ENCODE results near the gene DUSP15.

The DUSP15 gene

GRCh38 chr20:31894980-31895675, 24.8 kb upstream of the DUSP15 start:
- peak in 7 of 14 donors; percentile 7 to 35 (median 21) for DNase-seq

- peak in 1 of 14 donors; percentile 8 for DNase-seq
Observed at GRCh38 chr20:31890646-31891045, 20.3 kb upstream of the DUSP15 start.

- DNase-seq: no peak
Observed at GRCh38 chr20:31883829-31884228, 13.5 kb upstream of the DUSP15 start.

- DNase-seq: no peak
Observed at GRCh38 chr20:31881945-31882344, 11.6 kb upstream of the DUSP15 start.

- peak; percentile 49 to 95 (median 87) for DNase-seq
Observed at GRCh38 chr20:31879143-31879987, 9.0 kb upstream of the DUSP15 start.

GRCh38 chr20:31877684-31878083, 7.4 kb upstream of the DUSP15 start:
- DNase-seq: no peak

- DNase-seq: no peak
Observed at GRCh38 chr20:31875671-31876070, 5.3 kb upstream of the DUSP15 start.

GRCh38 chr20:31872406-31872805, 2.1 kb upstream of the DUSP15 start:
- DNase-seq: no peak

GRCh38 chr20:31871618-31871954, 1.3 kb upstream of the DUSP15 start:
- no peak for DNase-seq

GRCh38 chr20:31870726-31871617, 645 bp upstream of the DUSP15 start:
- peak in 3 of 14 donors; percentile 37 to 62 (median 44) for DNase-seq

- no peak for DNase-seq
Observed at GRCh38 chr20:31869673-31869941, 720 bp downstream of the DUSP15 start.

- DNase-seq: peak in 1 of 14 donors; percentile 28
Observed at GRCh38 chr20:31868853-31869672, 1.3 kb downstream of the DUSP15 start.

- DNase-seq: no peak
Observed at GRCh38 chr20:31866221-31866620, 4.1 kb downstream of the DUSP15 start.

GRCh38 chr20:31864521-31865400, 5.6 kb downstream of the DUSP15 start:
- DNase-seq: no peak

- no peak for DNase-seq
Observed at GRCh38 chr20:31863296-31864085, 6.8 kb downstream of the DUSP15 start.

- DNase-seq: no peak
Observed at GRCh38 chr20:31862506-31862905, 7.8 kb downstream of the DUSP15 start.

GRCh38 chr20:31862157-31862470, 8.2 kb downstream of the DUSP15 start:
- no peak for DNase-seq

GRCh38 chr20:31861385-31862156, 8.8 kb downstream of the DUSP15 start:
- peak in 3 of 14 donors; percentile 6 to 56 (median 17) for DNase-seq

- DNase-seq: no peak
Observed at GRCh38 chr20:31861135-31861384, 9.3 kb downstream of the DUSP15 start.
